HG03565 (cell line): Measurements from ENCODE around the gene LGALS4.
"Not testable (repeated sequence)": the region's sequence is repeated elsewhere in the genome, so short reads cannot be mapped to it uniquely, and the experiment has no call there.

ENCODE experiments used
- ATAC-seq: cut with Tn5 transposase; IDR thresholded peaks from one replicate; pipeline ENCODE4 v1.9.1; 2021; ENCODE audit warnings: mild to moderate bottlenecking, moderate library complexity; ENCODE audit not compliant: unreplicated experiment

The LGALS4 gene

GRCh38 chr19:38826856-38827551, 14.3 kb upstream of the LGALS4 start:
- no peak for ATAC-seq

GRCh38 chr19:38825936-38826335, 13.2 kb upstream of the LGALS4 start:
- not testable (repeated sequence) for ATAC-seq

- not testable (repeated sequence) for ATAC-seq
Observed at GRCh38 chr19:38821230-38821825, 8.6 kb upstream of the LGALS4 start.

- ATAC-seq = no peak
Observed at GRCh38 chr19:38819231-38819920, 6.6 kb upstream of the LGALS4 start.

- no peak for ATAC-seq
Observed at GRCh38 chr19:38817081-38817480, 4.3 kb upstream of the LGALS4 start.

GRCh38 chr19:38816131-38816750, 3.5 kb upstream of the LGALS4 start:
- ATAC-seq = no peak

- ATAC-seq = no peak
Observed at GRCh38 chr19:38815059-38816001, 2.6 kb upstream of the LGALS4 start.

- ATAC-seq = not testable (repeated sequence)
Observed at GRCh38 chr19:38813932-38814331, 1.2 kb upstream of the LGALS4 start.

GRCh38 chr19:38813323-38813722, 578 bp upstream of the LGALS4 start:
- no peak for ATAC-seq

GRCh38 chr19:38812009-38812840, 520 bp downstream of the LGALS4 start:
- no peak for ATAC-seq

GRCh38 chr19:38809592-38810252, 3.0 kb downstream of the LGALS4 start:
- no peak for ATAC-seq

GRCh38 chr19:38808741-38809140, 4.0 kb downstream of the LGALS4 start:
- no peak for ATAC-seq

GRCh38 chr19:38807374-38808098, 5.2 kb downstream of the LGALS4 start:
- not testable (repeated sequence) for ATAC-seq

GRCh38 chr19:38806371-38806770, 6.4 kb downstream of the LGALS4 start:
- no peak for ATAC-seq

- no peak for ATAC-seq
Observed at GRCh38 chr19:38805180-38805579, 7.6 kb downstream of the LGALS4 start.

GRCh38 chr19:38803543-38803942, 9.2 kb downstream of the LGALS4 start:
- no peak for ATAC-seq

GRCh38 chr19:38801359-38802095, 11.2 kb downstream of the LGALS4 start:
- no peak for ATAC-seq
